HL-60/S4 (cell line): ENCODE measurements around the gene SLCO2B1.

Experiments used
- in situ Hi-C: fragments of 300-500 bp; cut with MboI; formaldehyde crosslinking; loops from 2 replicates; pipeline ENCODE4 v1.14.3; 2022; ENCODE audit warnings: low sequenced_read_pairs

The SLCO2B1 gene

DNA sequence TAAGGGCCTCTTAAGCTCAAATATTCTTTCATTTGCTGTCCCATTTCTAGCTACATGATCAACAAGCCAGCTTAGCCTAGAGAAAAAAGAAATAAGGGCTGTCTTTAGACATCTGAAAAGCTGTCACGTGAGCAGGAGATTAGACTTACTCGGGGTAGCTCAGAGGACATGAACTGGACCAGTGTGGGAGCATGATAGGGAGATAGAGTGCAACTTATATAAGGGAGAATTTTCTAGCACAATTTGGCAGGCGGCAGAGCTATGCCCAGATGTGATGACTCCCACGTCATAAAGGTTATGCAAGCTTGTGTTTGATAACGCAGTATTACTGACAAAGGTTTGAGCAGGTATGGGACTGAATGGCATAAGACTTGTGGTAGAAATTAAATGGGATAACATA, 61.5 kb downstream of the SLCO2B1 start:
- in situ Hi-C loops, result no loop called here

DNA sequence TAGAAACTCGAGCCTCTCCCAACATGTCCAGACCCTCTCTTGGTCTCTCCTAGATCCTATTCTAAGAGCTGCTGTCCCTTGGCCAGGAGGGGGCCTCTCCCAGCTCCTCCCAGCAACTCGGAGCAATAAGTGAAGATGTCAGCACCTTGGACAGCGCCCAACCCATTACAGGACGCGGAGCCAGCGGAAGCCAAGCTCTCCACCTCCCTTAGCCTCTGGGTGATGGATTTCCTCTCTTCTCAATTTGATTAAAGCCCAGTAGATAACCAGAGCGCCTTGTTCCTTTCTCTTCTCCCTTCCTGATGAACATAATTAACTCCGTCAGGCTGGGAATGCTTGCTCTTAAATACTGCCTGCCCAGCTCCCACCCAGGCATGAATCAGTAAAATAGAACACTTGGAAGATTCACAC, 63.5 kb downstream of the SLCO2B1 start:
- in situ Hi-C loops, result no loop called here

DNA sequence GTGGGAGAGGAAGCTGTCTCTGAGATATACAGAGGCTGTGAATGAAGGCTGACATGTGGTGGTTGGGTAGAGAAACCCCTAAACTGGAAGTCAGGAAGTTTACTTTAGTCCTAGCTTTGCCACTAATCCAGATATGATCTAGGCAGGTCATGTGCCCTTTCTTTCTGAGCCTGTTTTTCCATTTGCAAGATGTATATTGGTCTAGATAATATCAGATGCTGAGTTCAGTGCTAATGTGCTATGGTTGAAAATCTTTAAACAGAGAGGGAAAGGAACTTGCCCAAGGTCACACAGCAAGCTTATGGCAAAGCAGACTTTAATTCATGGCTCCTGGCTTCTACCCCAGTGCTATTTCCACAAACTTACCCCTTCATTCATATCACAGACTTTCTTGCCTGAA, 63.9 kb downstream of the SLCO2B1 start:
- in situ Hi-C loops, result no loop called here

DNA sequence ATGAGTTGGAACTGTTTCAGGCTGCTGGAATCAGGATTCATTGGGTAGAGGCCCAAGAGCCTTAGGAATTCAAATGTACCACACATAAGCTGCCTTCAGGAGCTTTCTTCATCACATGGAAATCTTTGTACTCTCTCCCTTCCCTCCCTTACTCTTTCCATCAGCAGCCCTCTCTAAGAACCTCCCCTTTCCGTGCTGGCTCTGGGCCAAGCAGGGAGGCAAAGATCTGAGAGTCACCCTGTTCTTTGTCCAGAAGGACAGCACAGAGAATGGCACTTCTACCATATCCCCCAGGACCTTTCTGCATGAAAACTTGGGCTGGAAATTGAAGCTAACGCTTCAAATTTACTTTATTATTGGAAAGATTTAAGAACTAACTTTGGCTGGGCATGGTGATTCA, 69.0 kb downstream of the SLCO2B1 start:
- in situ Hi-C loops, result no loop called here

DNA sequence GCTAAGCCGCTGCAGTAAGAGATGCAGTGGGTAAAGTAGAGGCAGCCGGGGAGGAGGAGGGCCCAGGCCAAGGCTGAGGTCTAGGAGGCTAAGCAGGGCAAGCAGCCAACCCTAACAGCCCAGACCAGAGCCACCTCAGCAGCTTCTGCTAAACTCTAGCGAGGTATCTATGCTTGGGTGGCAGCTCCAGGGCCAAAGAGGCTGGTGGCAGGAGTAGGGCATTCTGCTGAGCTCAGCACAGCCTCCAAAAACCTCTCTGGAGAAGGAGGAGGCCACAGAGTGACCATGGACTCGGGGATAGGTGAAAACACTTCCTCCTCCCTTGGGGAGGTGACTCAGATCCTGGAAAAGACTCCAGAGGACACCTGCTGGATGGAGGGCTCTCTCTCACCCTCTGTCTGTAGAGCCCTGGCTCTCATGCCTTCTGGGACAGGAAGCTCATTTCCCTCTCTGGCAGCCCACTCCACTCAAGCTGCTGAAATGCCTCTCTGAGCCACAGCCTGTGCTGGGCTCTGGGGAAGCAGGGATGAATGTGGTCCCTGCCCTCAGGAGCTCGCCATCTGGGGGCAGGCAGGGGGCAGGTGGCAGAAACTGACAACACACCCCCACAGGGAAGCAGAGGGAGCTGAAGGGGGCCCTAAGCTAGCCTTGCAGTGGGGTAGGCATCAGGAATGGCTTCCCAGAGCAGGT, 73.2 kb downstream of the SLCO2B1 start:
- in situ Hi-C loops, result no loop called here

DNA sequence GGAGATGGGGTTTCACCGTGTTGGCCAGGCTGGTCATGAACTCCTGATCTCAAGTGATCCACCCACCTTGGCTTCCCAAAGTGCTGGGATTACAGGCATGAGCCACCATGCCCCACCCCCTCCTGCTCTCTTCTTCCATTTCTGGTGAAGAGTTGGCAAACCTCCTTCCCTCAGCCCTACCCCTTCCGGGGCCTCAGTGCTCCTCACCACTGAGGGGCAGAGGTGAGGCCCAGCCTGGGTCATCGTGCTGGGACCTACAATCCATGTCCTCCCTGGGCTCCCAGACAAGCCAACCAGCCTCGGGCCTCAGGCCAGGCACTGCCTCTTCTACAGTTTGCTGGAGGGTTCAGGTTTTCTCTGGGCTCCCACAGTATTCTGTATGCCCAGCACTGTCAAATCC, 74.9 kb downstream of the SLCO2B1 start:
- in situ Hi-C loops, result no loop called here

DNA sequence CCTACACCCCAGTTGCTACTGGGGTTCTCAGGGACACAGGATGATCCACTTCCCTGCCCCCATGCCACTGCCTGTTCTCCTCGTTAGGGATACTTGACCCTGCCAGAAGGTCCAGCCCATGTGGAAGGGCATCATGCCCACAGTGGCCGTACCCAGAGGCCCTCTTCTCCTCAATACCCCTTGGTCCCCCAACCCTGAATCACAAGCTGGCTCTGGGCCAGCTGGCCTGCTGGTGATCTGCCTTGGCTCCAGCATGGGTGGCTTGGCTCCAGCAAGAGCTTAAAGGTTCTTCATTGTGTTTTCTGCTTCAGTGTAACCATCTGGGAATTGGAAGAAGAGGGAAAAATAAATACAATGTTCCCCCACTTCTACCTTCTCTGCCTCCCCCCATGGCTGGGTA, 78.6 kb downstream of the SLCO2B1 start:
- in situ Hi-C loops, result no loop called here

DNA sequence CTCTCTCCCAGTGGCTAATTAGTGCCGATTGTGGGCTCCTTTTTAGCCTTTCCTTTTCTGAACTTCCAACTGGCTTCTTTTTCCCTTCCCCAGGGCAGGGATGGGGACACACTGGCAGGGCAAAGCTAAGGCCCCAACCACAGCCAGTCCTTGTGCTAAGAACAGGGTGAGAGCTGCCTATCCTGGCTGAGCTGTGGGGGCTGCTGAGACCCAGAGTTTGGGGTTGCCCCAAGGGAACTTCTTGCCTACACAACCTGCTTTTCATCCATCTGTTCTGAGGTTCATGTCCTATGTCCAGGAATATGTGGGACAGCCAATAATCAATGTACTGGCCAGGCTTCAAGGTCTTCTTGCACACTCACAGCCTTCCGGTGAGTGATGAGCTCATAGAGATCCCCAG, 79.7 kb downstream of the SLCO2B1 start:
- in situ Hi-C loops, result no loop called here

DNA sequence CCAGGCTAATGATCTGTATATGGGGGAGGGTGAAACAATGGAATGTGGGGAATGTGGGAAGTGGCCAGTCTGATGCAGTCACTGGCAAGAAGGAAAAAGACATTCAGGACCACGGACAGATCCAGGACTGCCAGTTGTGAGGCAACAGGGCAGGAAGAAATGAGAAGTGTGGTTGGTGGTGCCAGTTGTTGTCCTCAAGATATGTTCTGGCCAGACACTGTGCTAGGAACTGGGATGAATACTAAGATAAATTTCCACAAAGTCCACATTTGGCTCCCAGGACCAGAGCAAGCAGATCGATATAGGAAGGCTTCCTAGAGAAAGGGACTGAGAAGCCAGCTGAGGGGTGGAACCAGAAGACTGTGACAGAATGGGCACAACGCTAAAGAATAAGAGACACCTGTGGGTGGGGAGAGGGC, 82.9 kb downstream of the SLCO2B1 start:
- in situ Hi-C loops, result no loop called here

DNA sequence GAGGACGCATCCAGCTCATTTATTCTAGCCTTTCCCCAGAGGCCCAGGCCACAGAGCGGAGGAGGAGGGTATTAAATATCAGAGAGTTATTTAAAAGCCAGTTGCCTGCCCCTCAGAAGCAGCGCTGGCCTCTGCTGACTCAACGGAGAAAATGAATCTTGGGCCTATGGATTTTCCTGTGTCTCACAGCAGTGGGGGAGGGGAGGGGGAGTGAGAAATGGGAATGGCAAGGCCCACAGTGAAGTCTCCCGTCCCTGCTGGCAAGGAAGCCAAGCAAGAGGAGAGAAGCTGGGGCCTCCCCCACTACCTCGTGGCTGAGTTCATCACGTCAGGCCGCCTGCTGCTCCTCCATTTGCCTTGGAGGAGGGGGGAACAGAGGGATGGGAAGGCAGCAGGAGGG, 85.2 kb downstream of the SLCO2B1 start:
- in situ Hi-C loops, result no loop called here

DNA sequence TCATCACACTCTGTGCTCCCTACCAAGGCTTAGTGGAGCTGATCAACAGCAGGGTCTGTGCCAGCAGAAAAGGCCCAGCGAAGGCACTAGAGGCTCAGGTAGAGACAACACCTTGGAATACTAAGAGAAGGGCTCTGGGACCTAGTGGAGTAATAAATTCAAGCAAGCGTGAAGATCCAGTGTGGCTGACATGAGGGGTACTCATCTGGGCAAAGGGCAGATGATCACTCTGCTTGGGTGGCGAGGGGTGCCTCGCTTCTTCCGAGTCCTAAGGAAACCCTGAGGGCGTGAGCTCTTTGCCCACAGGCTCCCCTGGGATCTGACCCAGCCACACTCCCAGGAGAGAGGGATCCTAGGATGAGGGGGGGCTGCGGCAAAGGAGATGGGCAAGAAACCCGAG, 86.1 kb downstream of the SLCO2B1 start:
- in situ Hi-C loops, result no loop called here

DNA sequence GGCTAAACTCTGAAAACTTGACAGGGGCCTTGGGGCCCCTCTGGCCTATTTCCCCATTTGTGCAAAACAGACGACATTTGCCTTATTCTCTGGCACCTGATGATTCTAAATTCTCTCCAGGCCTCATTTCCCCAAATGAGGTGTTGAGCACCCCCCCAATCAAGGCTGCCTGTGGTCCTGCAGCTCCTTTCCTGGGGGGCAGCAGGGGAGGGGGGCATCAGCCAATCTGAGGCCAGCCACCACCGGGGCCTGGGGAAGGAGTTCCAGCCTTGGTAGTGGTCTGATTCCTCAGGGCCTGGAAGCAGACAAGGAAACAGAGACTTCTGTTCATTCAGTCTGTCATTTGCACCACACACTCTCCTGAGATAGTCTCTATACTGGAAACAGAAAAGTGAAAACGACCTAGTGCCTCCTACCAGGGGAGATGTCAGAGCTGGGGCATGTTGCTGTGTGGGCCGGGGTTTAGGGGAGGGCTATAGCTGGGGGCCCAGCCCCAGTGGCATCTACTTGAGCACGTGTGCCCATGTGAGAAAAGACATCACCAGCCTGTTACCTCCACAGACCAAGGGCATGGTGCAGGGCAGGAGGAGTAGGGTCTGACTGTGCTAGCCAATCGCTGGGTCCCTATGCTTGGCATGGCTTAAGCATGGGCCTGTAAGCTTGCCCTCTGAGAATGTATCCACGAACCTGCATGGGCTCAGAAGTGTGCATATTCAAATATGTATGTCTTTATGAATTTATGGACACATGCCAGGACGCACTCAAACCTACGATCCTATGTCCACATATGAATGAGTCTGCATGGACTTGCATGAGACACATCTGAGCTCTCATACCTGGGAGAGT, 87.9 kb downstream of the SLCO2B1 start:
- in situ Hi-C loops, result no loop called here

DNA sequence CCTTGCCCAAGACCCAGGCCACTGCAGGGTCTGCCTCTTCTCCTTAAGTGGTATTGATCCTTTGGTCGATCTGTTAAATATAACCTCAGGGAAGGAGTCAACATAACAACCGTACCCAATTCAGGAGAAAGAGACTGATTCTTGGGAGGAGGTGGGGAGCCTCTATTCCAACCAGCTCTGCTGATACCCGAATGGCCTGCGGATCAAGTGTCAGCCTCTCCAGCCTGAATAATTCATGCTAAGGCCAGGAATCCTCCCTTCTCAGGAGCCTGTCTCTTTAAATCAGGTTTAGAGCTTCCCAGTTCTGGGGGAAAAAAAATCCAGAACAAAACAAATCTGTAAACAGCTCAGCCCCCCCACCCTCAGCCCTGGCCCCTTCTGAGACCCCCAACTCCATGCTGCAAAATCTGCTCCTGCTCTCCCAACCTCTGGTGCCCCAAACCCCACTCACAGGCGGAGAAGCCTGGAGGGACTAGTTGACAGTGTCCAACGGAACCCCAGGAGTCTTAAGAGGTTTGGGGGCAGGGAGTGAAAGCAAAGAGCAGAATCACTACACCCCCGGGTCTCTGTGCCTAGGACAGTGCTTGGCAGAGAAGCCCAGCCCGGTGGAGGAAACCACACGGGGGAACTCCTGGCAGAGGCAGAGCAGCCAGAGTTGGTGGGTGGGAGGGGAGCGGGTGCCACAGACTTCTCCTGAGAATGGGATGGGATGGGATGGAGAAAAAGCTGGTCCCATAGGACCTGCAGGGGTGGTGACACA, 88.8 kb downstream of the SLCO2B1 start:
- in situ Hi-C loops, result loop anchor here (10.0 kb wide), 1 partner anchor 315 kb away; no protein-coding TSS in a partner anchor

DNA sequence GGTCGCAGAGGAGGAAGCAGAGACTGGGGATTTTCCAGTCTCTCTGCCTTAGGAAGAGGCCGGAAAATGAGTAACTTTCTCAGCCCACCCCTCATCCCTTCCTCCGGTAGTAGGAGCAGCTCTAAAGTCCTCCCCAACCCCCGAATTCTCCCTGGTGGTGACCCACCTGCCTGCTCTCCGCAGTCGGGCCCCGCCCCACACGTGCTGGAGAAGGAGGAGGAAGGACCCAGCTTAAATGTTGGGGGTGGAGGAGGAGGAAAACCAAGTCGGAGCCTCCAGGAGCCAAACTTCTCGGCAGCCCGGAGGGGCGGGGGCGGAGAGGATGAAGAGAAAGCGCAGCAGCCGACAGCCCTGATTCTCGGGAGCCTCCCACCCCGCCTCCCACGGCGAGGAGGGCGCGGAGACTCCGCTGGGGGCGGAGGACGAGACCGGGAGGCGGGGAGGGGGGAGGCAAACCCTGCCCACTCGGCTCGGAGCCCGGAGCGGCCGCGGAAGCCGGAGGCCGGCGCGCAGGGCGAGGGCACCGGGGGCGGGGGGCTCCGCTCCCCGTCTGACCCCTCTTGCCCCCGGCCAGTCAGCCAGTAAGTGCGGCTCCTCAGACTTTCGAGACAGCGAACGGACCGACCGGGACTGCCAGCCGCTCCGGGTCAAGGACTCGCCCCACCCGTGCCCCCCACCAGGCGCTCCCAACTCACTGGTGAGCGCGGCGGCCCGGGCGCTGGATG, 89.6 kb downstream of the SLCO2B1 start, which contains the start of gene TPBGL:
TPBGL (plus strand) TSS at position 464 of the 725 bp plus-strand sequence. CDS start 276 bp downstream, outside the sequence.
- in situ Hi-C loops, result loop anchor here (10.0 kb wide), 1 partner anchor 316 kb away; no protein-coding TSS in a partner anchor

DNA sequence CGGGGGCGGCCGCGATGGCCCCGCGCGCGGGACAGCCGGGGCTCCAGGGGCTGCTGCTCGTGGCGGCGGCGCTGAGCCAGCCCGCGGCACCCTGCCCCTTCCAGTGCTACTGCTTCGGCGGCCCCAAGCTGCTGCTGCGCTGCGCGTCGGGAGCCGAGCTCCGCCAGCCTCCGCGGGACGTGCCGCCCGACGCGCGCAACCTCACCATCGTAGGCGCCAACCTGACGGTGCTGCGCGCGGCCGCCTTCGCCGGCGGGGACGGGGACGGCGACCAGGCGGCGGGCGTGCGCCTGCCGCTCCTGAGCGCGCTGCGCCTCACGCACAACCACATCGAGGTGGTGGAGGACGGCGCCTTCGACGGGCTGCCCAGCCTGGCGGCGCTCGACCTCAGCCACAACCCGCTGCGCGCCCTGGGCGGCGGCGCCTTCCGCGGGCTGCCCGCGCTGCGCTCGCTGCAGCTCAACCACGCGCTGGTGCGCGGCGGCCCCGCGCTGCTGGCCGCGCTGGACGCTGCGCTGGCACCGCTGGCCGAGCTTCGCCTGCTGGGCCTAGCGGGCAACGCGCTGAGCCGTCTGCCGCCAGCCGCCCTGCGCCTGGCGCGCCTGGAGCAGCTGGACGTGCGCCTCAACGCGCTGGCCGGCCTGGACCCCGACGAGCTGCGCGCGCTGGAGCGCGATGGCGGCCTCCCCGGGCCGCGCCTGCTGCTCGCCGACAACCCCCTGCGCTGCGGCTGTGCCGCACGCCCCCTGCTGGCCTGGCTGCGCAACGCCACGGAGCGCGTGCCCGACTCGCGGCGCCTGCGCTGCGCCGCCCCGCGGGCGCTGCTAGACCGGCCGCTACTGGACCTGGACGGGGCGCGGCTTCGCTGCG, 90.4 kb downstream of the SLCO2B1 start:
- in situ Hi-C loops, result loop anchor here (10.0 kb wide), 1 partner anchor 316 kb away; no protein-coding TSS in a partner anchor

DNA sequence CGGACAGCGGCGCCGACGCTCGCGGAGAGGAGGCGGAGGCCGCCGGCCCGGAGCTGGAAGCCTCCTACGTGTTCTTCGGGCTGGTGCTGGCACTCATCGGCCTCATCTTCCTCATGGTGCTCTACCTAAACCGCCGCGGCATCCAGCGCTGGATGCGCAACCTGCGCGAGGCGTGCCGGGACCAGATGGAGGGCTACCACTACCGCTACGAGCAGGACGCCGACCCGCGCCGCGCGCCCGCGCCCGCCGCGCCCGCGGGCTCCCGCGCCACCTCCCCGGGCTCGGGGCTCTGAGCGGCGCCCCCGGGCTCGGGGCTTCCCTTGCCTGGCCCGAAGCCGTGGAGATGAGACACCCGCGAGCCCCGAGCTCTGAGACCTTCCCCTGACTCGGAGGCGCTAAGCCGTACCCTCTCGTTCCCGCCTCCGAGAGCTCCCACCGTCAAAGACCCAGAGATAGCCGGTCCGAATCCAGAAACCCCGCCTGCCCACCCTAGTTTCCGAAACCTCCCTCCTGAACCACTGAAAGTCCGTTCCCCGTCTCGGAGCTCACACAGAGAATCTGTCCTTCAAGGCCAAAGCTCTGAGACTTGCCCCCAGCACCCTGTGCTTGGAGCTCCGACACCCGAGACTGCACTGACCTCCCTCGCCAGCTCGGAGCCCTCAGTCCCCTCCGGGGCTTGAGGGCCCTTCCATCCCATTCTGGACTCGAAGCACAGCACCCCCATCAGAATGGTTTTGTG, 91.2 kb downstream of the SLCO2B1 start:
- in situ Hi-C loops, result loop anchor here (10.0 kb wide), 1 partner anchor 317 kb away; no protein-coding TSS in a partner anchor

DNA sequence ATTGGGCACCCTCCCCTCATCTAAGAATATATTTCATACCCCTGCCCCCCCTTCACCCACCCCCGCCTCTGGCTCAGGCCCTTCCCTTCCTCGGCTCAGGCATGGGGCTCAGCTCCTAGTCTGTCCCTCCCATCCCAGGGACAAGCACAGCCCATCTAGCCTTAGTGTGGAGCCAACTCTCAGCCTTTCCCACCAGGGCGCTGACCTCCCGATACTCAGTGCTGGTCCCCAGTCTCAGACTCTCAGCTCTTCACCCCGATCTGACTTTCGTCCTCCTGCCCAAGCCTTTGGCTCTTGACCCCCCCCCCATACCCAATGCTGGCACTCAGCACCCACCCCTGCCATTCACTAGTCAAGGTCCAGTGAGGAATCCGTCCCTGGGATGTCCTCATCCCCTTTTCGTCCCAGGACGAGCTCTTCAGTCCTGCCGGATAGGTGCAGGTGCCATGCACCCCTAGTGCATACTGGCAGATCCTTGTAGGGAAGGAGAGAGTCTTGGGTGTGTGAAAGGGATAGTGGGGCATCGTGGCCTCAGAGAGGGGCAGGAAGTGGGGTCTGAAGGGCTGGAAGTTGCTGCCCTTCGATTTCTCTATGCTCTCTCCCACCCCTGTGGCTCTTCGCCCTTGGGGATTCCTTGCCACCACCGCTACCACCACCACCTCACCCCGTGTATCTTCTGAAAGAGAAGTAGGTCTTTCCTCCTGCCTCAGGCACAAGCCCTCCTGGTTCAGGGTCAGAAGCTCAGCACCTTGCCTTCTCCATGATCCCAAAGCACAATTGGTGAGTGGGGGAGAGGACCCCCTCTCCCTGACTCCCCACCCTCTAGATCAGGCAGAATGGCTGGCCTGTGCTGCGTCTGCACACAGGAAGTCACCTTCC, 92.1 kb downstream of the SLCO2B1 start:
- in situ Hi-C loops, result loop anchor here (10.0 kb wide), 1 partner anchor 318 kb away; no protein-coding TSS in a partner anchor
